SJSA1 (cell line): ENCODE measurements around the gene OVAAL. TPM values are rescaled to one million over a fixed set of nuclear protein-coding genes. Genes with fewer than 3 reads are reported as not detected.

Source experiments
- DNase-seq, 2 experiments: peaks; one replicate each; pipeline ENCODE4 v3.0.0-alpha.2; 2015 to 2020; ENCODE audit warnings: low spot score in 2 of 2, low read depth in 1 of 2
- H3K27ac ChIP-seq: fragments of 250-450 bp; sonication (Bioruptor Pico); 2 replicates; pipeline ENCODE4 v1.5.1; 2020; ENCODE audit warnings: mild to moderate bottlenecking, moderate library complexity
- H3K27me3 ChIP-seq: fragments of 250-450 bp; sonication (Bioruptor Pico); replicated peaks from 2 replicates; pipeline ENCODE4 v1.5.1; 2020; ENCODE audit warnings: mild to moderate bottlenecking, moderate library complexity
- H3K36me3 ChIP-seq: fragments of 250-450 bp; sonication (Bioruptor Pico); 2 replicates; pipeline ENCODE4 v1.5.1; 2020; ENCODE audit warnings: mild to moderate bottlenecking
- H3K4me1 ChIP-seq: fragments of 250-450 bp; sonication (Bioruptor Pico); replicated peaks from 2 replicates; pipeline ENCODE4 v1.6.1; 2021; ENCODE audit warnings: mild to moderate bottlenecking
- H3K4me3 ChIP-seq: fragments of 250-450 bp; sonication (Bioruptor Pico); 2 replicates; pipeline ENCODE4 v1.5.1; 2020; ENCODE audit warnings: mild to moderate bottlenecking
- H3K9me3 ChIP-seq: fragments of 250-450 bp; sonication (Bioruptor Pico); replicated peaks from 2 replicates; pipeline ENCODE4 v1.5.1; 2020; ENCODE audit warnings: mild to moderate bottlenecking
- total RNA-seq: library from RNA; depleted of rRNA; stranded (reverse); fragments of >200 nt; shearing (Covaris generic); gene quantifications from 2 replicates; pipeline ENCODE4 v1.2.3, GENCODE V29; 2014

OVAAL gene
- total RNA-seq, 1 experiment from 2014 or later: not detected

GRCh38 chr1:180593382-180593781 lies 34.6 kb downstream of the OVAAL start:
- Histone ChIP-seq H3K36me3 (no peaks in the 10 kb centered on the region), H3K9me3 (no peaks in the 10 kb centered on the region), H3K4me1 (no peaks in the 10 kb centered on the region), H3K4me3 (no peak overlapping the region), H3K27me3 (no peaks in the 10 kb centered on the region), H3K27ac (no peak overlapping the region)
- no peak for DNase-seq

DNA sequence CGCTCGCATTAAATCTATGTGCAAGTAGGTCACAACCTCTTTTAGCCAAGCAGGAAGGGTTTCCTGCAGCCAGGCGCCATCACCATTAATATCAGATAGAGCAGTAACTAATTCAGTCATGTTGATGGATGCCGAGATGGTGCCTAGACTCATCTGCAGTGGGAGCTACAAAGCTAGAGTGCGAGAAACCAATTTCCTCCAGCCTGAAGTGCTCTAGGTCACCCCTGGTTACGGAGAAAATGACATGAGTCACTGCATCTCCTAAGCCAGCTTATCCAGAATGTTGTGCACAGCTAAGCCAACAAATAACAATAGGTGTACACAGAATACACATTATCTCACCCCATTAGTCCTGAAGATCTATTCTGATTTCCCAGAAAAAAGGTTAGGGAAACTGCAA lies 36.0 kb downstream of the OVAAL start:
- Histone ChIP-seq H3K27me3 (no peaks in the 10 kb centered on the region), H3K4me3 (no peak overlapping the region), H3K27ac (no peak overlapping the region), H3K4me1 (no peaks in the 10 kb centered on the region), H3K9me3 (no peaks in the 10 kb centered on the region), H3K36me3 (no peaks in the 10 kb centered on the region)
- DNase-seq: no peak

DNA sequence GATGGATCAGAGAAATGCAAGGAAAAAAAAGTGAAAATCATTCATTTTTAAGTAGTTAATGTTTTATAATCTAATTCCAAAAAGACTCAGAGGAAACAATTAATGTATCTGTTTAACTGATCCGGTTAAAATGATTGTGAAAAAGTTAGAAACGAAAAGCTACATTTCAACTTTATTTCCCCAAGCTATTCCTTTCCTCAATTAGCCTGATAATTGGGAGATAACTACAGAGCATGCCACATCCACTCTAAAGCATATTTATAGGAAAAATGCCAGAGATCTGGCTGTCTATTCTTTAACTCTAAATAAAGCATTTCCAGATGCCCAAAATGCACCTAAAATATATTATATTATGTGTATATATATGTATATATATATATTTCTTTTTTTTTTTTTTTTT lies 37.2 kb downstream of the OVAAL start:
- Histone ChIP-seq H3K36me3 (no peaks in the 10 kb centered on the region), H3K27me3 (no peaks in the 10 kb centered on the region), H3K4me3 (no peak overlapping the region), H3K4me1 (no peaks in the 10 kb centered on the region), H3K27ac (no peak overlapping the region), H3K9me3 (no peaks in the 10 kb centered on the region)
- no peak for DNase-seq

DNA sequence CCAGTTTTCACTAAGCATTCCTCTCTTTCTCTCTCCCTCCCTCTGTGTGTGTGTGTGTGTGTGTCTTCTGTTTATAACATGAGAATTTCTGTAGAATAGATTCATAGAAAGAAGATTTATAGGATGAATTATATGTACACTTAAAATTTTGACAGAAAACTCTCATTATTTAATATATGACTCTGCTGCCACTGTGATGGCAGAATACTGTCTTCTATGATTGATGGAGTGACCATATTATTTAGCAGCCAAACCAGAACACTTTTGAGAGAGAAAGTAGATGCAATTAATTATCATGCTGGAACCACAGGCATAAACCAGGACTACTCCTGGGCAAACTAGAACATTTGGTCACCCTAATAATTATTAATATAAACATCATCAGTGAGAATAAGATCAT lies 38.8 kb downstream of the OVAAL start:
- no peak overlapping the region for H3K4me3 ChIP-seq
- no peaks in the 10 kb centered on the region for H3K36me3 ChIP-seq
- no peaks in the 10 kb centered on the region for H3K27me3 ChIP-seq
- no peaks in the 10 kb centered on the region for H3K9me3 ChIP-seq
- H3K27ac ChIP-seq: no peak overlapping the region
- DNase-seq: no peak
- no peaks in the 10 kb centered on the region for H3K4me1 ChIP-seq

GRCh38 chr1:180598333-180598974 lies 39.7 kb downstream of the OVAAL start:
- Histone ChIP-seq H3K4me3 (no peak overlapping the region), H3K36me3 (no peaks in the 10 kb centered on the region), H3K4me1 (no peaks in the 10 kb centered on the region), H3K27me3 (no peaks in the 10 kb centered on the region), H3K27ac (no peak overlapping the region), H3K9me3 (no peaks in the 10 kb centered on the region)
- DNase-seq: no peak

DNA sequence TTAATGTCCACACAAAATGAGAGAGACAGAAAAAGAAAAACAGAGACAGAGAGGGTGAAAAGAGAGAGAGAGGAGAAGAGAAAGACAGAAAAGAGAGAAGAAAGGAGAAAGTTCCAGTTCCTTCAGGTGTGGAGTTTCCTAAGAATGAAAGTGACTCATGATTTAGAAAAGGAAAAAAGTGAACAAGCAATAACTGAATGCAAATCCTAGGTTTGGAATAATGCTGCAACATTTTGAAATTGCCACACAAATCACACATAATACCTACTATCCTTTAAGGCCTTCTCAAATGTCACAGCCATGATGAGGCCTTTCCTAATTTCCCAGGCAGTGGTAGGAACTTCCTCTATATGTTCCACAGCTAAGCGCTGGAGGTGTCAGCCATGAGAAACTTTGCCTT lies 41.6 kb downstream of the OVAAL start:
- Histone ChIP-seq H3K27ac (no peak overlapping the region), H3K36me3 (no peaks in the 10 kb centered on the region), H3K9me3 (no peaks in the 10 kb centered on the region), H3K4me3 (no peak overlapping the region), H3K27me3 (no peaks in the 10 kb centered on the region), H3K4me1 (no peaks in the 10 kb centered on the region)
- no peak for DNase-seq

- Histone ChIP-seq H3K27ac (no peak overlapping the region), H3K4me1 (no peaks in the 10 kb centered on the region), H3K4me3 (no peak overlapping the region), H3K27me3 (no peaks in the 10 kb centered on the region), H3K9me3 (no peaks in the 10 kb centered on the region), H3K36me3 (no peaks in the 10 kb centered on the region)
- DNase-seq: no peak
Observed at GRCh38 chr1:180601512-180601911, 42.7 kb downstream of the OVAAL start.

- DNase-seq: no peak
- no peaks in the 10 kb centered on the region for H3K36me3 ChIP-seq
Observed at GRCh38 chr1:180603223-180603849, 44.6 kb downstream of the OVAAL start.

DNA sequence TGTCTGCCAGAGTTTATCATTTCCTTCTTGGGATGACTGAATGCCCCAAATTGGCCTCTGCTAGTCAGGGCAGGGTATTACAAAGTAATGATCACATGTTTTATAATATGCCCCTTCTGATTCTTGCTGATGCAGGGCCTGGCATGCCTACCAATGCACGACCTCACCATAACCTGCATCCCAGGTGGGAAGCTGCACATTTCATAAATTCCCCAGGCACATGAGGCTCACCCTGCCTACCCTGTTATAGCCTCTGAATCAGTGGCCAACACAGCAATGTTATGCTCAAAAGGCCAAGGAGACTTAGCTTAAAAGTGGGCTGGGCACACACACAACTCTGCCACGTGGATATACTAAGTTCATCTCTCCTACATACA lies 45.1 kb downstream of the OVAAL start:
- no peaks in the 10 kb centered on the region for H3K9me3 ChIP-seq
- no peaks in the 10 kb centered on the region for H3K36me3 ChIP-seq
- H3K4me1 ChIP-seq: no peaks in the 10 kb centered on the region
- no peak overlapping the region for H3K4me3 ChIP-seq
- H3K27ac ChIP-seq: no peak overlapping the region
- H3K27me3 ChIP-seq: no peaks in the 10 kb centered on the region
- no peak for DNase-seq

More at GRCh38 chr1:180603223-180603849, 44.6 kb downstream of the OVAAL start:
- Histone ChIP-seq H3K27ac (no peak overlapping the region), H3K27me3 (no peaks in the 10 kb centered on the region), H3K9me3 (no peaks in the 10 kb centered on the region), H3K4me3 (no peak overlapping the region), H3K4me1 (no peaks in the 10 kb centered on the region)

DNA sequence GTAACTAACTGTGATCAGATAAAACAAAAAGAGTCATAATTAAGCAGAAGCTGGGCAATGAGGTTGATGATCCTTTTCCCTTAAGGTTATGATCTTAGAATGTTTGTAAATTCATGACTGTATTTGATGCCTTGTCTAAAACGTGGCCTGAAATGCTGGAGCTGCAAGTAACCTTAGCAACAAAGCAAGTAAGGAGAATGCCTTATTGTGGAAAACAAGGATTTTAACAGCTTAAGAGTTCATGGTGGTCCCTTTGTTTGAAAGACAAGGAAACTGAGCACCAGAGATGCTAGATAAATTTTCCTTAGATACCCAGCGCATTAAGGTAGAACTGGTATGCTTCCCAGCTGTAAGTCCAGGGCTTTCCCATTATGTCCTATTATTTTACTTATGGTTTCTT lies 47.4 kb downstream of the OVAAL start:
- no peaks in the 10 kb centered on the region for H3K36me3 ChIP-seq
- no peak overlapping the region for H3K4me3 ChIP-seq
- DNase-seq: no peak
- no peaks in the 10 kb centered on the region for H3K4me1 ChIP-seq
- H3K9me3 ChIP-seq: no peaks in the 10 kb centered on the region
- no peaks in the 10 kb centered on the region for H3K27me3 ChIP-seq
- H3K27ac ChIP-seq: no peak overlapping the region

GRCh38 chr1:180609643-180610555 lies 51.1 kb downstream of the OVAAL start:
- Histone ChIP-seq H3K9me3 (no peaks in the 10 kb centered on the region), H3K4me3 (no peak overlapping the region), H3K36me3 (no peaks in the 10 kb centered on the region), H3K27ac (no peak overlapping the region), H3K27me3 (no peaks in the 10 kb centered on the region), H3K4me1 (no peaks in the 10 kb centered on the region)
- no peak for DNase-seq

GRCh38 chr1:180610556-180611015 lies 51.8 kb downstream of the OVAAL start:
- H3K27me3 ChIP-seq: 0 out of 2 replicates have a peak, but pooled peaks cover 2% of the 10 kb centered on the region
- no peaks in the 10 kb centered on the region for H3K4me1 ChIP-seq
- no peak overlapping the region for H3K4me3 ChIP-seq
- H3K36me3 ChIP-seq: no peaks in the 10 kb centered on the region
- DNase-seq: no peak
- H3K9me3 ChIP-seq: no peaks in the 10 kb centered on the region
- no peak overlapping the region for H3K27ac ChIP-seq

GRCh38 chr1:180611016-180611930 lies 52.5 kb downstream of the OVAAL start:
- Histone ChIP-seq H3K27me3 (0 out of 2 replicates have a peak, but pooled peaks cover 2% of the 10 kb centered on the region), H3K4me3 (no peak overlapping the region), H3K9me3 (no peaks in the 10 kb centered on the region), H3K4me1 (no peaks in the 10 kb centered on the region), H3K27ac (no peak overlapping the region), H3K36me3 (no peaks in the 10 kb centered on the region)
- DNase-seq: no peak
